ENCODE measurements around the gene GOLGA2. TPM values are rescaled to one million over a fixed set of nuclear protein-coding genes. Genes with fewer than 3 reads are reported as not detected.
A peak's percentile ranks its signal among the peaks of the same experiment; 100 is the strongest.

GOLGA2 gene
- total RNA-seq, 1 donor from 2014 or later = 75.8 TPM

GRCh38 chr9:128218518-128219389 lies 57.1 kb downstream of the GOLGA2 start:
- TF ChIP-seq, protein P1, sequence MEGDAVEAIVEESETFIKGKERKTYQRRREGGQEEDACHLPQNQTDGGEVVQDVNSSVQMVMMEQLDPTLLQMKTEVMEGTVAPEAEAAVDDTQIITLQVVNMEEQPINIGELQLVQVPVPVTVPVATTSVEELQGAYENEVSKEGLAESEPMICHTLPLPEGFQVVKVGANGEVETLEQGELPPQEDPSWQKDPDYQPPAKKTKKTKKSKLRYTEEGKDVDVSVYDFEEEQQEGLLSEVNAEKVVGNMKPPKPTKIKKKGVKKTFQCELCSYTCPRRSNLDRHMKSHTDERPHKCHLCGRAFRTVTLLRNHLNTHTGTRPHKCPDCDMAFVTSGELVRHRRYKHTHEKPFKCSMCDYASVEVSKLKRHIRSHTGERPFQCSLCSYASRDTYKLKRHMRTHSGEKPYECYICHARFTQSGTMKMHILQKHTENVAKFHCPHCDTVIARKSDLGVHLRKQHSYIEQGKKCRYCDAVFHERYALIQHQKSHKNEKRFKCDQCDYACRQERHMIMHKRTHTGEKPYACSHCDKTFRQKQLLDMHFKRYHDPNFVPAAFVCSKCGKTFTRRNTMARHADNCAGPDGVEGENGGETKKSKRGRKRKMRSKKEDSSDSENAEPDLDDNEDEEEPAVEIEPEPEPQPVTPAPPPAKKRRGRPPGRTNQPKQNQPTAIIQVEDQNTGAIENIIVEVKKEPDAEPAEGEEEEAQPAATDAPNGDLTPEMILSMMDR (IDR thresholded peaks at IDR 0.05; ENCODE audit: insufficient read depth, low read length, poor library complexity, severe bottlenecking) = no peak
- peak; percentile 86 for DNase-seq (ENCODE audit: low read depth)
- Histone ChIP-seq H3K27me3 (ENCODE audit: control insufficient read depth, insufficient read depth, low read length) (no peaks in the 10 kb centered on the region), H3K4me3 (ENCODE audit: low read depth, low read length) (peak overlapping the region; percentile 25), H3K36me3 (ENCODE audit: control insufficient read depth, insufficient read depth, low read length) (peaks cover 1% of the 10 kb centered on the region)

DNA sequence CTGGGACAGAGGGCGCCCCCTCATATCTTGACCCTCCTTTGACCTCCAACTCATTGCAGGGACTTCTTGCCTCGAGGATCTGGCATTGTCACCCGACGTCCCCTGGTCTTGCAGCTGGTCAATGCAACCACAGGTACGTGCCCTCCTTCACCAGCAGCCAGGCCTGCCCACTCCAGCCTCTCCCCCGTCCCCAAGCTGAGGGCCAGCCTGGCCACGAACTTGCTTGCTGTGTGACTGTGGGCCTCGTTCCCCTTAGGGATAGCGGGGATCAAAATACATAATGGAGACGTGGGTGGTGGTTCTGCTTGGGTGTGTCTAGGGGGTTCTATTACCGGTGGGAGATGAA lies 57.7 kb downstream of the GOLGA2 start:
- peak overlapping the region; percentile 25 for H3K4me3 ChIP-seq (ENCODE audit: low read depth, low read length)
- no peaks in the 10 kb centered on the region for H3K27me3 ChIP-seq (ENCODE audit: control insufficient read depth, insufficient read depth, low read length)
- TF ChIP-seq, protein P1 (IDR thresholded peaks at IDR 0.05; ENCODE audit: insufficient read depth, low read length, poor library complexity, severe bottlenecking) = no peak
- H3K36me3 ChIP-seq (ENCODE audit: control insufficient read depth, insufficient read depth, low read length) = peaks cover 1% of the 10 kb centered on the region
- no peak for DNase-seq (ENCODE audit: low read depth)

DNA sequence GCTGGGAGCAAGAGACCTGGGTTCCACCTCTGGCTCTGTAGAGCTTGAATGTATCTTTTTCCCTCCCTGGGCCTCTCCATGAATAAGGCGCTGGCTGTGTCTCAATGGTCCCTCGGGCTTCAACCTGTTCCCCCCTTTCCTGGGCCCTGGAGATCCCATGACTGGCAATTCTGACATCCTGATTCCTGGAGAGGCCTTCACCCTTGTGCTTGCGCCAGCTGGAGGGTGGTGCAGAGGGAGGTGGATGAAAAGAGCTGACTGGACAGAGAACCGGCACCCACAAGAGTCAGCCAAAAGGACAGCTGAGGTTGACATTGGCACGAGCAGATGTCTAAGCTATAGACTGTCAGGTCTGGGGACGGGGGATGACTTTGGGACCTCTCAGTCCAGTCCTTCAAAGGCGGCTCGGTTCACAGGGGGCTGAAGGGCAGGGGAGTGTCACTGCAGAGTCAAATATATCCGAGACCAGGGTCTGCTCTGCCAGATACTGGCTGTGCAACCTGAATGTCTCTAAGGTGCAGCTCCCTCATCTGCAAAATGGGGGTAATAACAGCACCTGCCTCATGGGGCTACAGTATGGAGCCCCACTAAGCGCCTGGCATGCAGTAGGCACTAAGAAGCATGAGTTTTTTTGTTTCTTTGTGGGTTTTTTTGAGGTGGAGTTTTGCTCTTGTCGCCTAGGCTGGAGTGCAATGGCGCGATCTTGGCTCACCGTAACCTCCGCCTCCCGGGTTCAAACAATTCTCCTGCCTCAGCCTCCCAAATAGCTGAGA lies 58.8 kb downstream of the GOLGA2 start:
- DNase-seq (ENCODE audit: low read depth) = no peak
- no peaks in the 10 kb centered on the region for H3K27me3 ChIP-seq (ENCODE audit: control insufficient read depth, insufficient read depth, low read length)
- TF ChIP-seq, protein P1 (IDR thresholded peaks at IDR 0.05; ENCODE audit: insufficient read depth, low read length, poor library complexity, severe bottlenecking) = no peak
- H3K4me3 ChIP-seq (ENCODE audit: low read depth, low read length) = no peak overlapping the region
- peaks cover under 1% of the 10 kb centered on the region for H3K36me3 ChIP-seq (ENCODE audit: control insufficient read depth, insufficient read depth, low read length)

DNA sequence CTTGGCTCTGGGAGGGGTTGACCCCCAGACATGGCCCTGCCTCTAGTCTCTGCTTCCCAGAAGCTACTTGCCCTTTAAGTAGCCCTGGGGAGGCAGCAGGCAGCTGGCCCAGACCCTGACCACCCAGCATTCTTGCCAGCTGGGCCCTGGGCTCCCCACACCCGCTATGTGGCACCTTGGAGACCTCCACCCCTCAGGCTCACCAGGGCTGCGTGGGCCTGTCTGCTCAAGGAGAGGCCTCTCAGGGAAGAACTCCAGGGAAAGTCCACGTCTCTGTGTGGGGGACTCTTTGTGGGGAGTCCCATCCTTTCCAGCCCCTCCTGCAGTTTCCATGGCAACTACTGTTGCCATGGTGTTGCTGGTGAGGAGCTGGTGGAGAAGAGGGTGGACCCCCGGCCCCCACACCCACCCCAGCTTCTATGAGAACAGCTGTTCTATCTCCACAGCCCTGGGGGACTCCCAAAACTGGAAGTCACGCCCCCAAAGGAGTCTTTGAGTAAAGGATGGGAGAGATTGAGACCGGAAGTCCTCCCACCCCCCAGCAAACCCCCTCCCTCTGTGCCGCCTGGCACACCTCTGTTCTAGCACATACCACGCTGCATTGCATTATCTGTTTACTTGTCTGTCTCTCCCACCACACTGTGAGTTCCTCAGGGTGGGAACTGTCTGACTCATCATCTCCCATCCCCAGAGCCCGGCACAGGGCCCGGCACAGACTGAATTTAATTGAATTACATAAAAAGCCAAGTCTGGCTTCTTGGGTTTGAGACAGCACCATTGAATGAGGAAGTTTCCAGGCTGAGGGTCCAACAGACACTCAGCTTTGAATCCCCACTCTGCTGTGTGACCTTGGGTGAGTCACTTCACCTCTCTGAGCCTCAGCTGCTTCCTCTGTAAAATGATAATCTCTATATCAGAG lies 60.1 kb downstream of the GOLGA2 start:
- TF ChIP-seq, protein P1 (IDR thresholded peaks at IDR 0.05; ENCODE audit: insufficient read depth, low read length, poor library complexity, severe bottlenecking) = no peak
- Histone ChIP-seq H3K36me3 (ENCODE audit: control insufficient read depth, insufficient read depth, low read length) (no peaks in the 10 kb centered on the region), H3K27me3 (ENCODE audit: control insufficient read depth, insufficient read depth, low read length) (no peaks in the 10 kb centered on the region), H3K4me3 (ENCODE audit: low read depth, low read length) (no peak overlapping the region)
- peak; percentile 65 for DNase-seq (ENCODE audit: low read depth)

GRCh38 chr9:128214571-128215490 lies 61.0 kb downstream of the GOLGA2 start:
- no peak overlapping the region for H3K4me3 ChIP-seq (ENCODE audit: low read depth, low read length)
- H3K27me3 ChIP-seq (ENCODE audit: control insufficient read depth, insufficient read depth, low read length) = no peaks in the 10 kb centered on the region
- no peak for DNase-seq (ENCODE audit: low read depth)
- TF ChIP-seq, protein P1 (IDR thresholded peaks at IDR 0.05; ENCODE audit: insufficient read depth, low read length, poor library complexity, severe bottlenecking) = no peak
- H3K36me3 ChIP-seq (ENCODE audit: control insufficient read depth, insufficient read depth, low read length) = no peaks in the 10 kb centered on the region
